ENCODE measurements around the gene NTF4.

DNA sequence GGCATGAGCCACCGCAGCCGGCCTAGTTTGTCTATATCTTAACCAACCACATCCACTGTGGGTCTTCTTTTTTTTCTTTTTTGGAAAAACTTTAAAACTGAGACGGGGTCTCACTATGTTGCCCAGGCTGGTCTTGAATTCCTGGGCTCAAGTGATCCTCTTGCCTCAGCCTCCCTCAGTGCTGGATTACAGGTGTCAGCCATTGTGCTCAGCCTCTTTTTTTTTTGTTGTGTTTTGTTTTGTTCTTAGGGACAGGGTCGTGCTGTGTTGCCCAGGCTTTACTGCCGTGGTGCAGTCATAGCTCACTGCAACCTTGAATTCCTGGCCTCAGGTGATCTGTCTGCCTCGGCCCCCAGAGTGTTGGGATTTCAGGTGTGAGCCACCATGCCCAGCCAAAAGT, 28.1 kb upstream of the NTF4 start:
- TF ChIP-seq, protein P1, sequence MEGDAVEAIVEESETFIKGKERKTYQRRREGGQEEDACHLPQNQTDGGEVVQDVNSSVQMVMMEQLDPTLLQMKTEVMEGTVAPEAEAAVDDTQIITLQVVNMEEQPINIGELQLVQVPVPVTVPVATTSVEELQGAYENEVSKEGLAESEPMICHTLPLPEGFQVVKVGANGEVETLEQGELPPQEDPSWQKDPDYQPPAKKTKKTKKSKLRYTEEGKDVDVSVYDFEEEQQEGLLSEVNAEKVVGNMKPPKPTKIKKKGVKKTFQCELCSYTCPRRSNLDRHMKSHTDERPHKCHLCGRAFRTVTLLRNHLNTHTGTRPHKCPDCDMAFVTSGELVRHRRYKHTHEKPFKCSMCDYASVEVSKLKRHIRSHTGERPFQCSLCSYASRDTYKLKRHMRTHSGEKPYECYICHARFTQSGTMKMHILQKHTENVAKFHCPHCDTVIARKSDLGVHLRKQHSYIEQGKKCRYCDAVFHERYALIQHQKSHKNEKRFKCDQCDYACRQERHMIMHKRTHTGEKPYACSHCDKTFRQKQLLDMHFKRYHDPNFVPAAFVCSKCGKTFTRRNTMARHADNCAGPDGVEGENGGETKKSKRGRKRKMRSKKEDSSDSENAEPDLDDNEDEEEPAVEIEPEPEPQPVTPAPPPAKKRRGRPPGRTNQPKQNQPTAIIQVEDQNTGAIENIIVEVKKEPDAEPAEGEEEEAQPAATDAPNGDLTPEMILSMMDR (IDR thresholded peaks at IDR 0.05; ENCODE audit: insufficient read depth, low read depth, low read length): no peak
- TF ChIP-seq EZH2 (IDR thresholded peaks at IDR 0.05; ENCODE audit: insufficient read depth, low read length): no peak

All from astrocyte (in vitro differentiated cells and primary cell).